Activated CD8-positive, alpha-beta memory T cell treated with anti-CD3 and anti-CD28 coated beads, Interleukin-2, amount 50 U/mL, for 1 hour (primary cell): Measurements from ENCODE around the gene AKT1.

Source experiments
- DNase-seq: peaks from one replicate; pipeline ENCODE4 v3.0.0-alpha.2; 2020; ENCODE audit errors: extremely low read depth

The AKT1 gene

GRCh38 chr14:104799244-104800014 lies 3.9 kb upstream of the AKT1 start:
- no peak for DNase-seq

DNA sequence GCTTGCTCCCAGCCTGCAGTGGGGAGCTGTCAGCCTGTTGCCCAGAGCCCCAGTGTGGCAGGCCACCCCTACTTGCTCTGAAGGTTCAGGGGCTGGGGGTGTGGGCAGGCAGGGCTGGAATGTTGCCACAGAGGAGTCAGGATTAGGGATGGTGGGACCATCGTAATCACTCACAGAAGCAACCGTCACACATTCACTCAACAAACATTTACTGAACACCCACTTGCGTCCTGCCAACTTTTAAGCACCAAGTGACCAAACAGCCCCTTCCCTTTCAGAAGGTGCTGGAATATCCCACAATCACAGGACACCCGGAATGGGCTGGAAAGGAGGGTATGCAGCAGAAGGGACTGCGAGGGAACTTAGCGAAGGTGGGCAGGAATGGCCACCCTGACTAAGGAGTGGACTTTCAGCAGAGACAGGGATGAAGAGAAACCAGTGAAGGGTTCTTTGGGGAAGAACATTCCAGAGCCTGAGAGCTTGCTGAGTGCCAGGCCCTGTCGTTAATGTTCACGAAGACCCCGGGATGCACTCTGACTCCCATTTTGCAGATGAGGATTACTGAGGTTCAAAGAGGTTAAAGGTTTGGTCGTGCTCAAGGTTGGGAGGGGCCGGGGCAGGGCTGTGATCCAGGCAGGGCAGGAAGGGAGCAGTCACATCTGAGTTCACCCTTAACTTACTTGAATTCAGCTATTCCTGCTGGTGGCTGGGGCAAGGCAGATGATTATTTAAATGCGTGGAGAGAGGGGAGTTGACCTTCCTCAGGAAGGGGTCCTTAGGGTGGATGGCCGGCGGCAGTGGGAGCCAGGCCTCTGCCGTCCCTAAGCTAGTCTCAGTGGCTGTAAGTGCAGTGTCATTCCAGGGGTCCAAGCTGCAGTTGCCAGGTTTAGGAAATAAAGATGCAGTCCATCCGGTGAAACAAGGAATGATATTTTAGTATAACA lies 3.0 kb upstream of the AKT1 start:
- DNase-seq = no peak

DNA sequence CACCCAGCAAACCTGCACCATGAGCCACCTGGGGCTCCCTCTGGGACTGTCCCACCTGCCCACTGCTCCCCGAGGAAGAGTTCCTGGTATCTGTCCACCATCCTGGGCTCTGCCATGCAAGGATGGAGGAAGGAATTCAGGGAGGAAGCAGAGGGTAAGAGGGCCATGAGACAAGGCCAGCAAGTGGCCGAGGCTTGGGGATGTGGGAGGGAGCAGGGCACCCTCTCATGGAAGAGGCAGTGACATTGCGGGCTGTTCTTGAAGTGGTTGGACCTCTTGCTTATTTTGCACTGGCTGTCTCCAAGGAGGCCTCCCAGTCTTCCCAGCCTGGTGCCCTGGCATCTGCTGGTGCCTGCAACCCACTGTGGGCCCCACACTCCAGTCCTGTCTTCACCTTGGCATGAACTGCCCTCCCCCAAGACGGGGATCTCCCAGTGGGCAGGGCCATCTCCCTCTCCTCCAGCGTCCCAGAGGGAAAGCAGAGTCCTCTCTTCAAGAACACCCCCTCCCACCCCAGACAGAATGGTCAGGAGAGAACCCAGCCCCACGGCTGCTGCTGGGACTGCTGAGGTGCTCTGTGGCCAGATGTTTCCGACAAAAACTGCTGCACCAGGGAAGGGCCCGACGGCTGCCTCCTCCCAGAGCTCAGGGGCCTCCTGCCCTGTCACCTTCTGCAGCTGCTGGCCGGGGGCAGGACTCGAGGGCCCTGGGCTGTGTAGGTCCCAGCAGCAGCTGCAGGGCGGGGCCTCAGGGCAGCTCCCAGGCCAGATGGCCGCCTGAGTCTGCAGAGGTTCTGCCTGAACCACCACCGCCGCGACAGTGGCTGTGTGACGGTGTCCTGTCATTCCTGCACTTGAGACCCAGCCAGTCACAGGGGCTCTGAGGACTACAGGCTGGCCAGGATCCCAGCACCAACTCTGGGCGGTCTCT lies 1.8 kb upstream of the AKT1 start:
- DNase-seq = no peak

DNA sequence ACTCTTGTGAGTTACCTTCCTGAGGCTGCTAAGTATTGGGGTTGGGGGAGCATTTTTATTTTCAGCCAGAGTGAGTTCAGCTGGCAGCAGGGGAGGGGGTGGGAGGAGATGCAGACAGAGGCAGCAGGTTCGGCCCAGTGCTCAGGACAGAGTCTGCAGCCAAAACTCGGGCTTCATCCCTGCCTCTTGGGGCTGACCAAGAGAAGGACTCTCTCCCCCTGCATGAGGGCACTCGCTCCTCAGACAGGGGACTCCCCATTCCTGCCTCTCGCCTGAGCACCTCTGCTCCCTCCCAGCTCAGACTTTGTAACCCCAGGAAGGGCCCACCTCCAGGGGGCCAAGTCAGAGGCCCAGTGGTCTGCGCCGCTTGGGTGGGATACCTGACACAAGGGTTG lies 1.1 kb upstream of the AKT1 start:
- DNase-seq = no peak

GRCh38 chr14:104795781-104796686 lies 486 bp upstream of the AKT1 start:
- no peak for DNase-seq

GRCh38 chr14:104794631-104794992 lies 936 bp downstream of the AKT1 start:
- no peak for DNase-seq

- no peak for DNase-seq
Observed at GRCh38 chr14:104794099-104794498, 1.4 kb downstream of the AKT1 start.

DNA sequence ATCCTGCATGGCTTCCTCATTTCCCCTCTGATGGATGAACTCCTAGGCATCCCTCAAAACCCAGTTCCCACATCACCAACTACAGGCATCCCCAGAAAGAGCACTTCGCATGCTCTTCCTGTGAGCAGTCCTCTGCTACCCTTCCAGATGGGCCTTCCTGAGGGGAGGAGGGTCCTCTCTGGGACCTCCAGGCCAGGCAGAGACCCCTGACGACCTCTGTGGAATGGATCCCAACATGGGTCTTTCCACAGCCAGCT lies 1.9 kb downstream of the AKT1 start:
- no peak for DNase-seq

DNA sequence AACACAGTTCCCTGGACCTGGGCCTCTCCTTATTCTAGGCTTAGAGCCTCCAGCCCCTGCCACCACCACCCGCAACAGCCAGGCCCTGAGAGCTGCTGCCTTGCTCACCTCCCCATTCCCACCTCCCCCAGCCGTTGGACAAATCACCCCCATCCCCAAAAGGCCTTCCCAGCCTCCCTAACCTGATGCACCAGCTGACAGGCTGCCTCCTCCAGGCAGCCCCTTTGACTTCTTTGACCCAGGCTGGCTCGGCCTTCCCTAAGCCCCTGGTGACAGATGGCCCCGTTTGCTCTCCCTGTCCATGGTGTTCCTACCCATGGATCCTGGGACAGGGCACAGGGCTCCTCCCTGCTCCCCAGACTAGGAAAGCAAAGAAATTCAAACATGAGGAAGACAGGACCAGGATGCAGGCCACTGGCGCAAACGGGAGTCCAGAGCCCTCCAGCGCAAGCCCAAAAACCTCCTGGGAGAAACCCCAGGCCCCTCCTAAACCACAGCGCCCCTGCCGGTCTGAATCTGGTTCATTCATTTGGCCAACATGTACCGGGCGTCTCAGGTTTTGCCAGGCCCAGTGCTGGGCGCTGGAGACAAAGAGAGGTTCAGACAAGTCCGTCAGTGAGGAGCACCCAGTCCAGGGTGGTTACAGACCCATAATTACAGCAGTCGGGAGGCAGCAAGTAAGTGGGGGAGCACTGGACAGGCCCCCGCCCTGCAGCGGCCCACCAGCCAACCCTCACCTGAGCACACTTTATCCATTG lies 2.4 kb downstream of the AKT1 start:
- DNase-seq = no peak

- DNase-seq = no peak
Observed at GRCh38 chr14:104792101-104792884, 3.3 kb downstream of the AKT1 start.

- no peak for DNase-seq
Observed at GRCh38 chr14:104791425-104791824, 4.1 kb downstream of the AKT1 start.

- DNase-seq = no peak
Observed at GRCh38 chr14:104789752-104790743, 5.5 kb downstream of the AKT1 start.

DNA sequence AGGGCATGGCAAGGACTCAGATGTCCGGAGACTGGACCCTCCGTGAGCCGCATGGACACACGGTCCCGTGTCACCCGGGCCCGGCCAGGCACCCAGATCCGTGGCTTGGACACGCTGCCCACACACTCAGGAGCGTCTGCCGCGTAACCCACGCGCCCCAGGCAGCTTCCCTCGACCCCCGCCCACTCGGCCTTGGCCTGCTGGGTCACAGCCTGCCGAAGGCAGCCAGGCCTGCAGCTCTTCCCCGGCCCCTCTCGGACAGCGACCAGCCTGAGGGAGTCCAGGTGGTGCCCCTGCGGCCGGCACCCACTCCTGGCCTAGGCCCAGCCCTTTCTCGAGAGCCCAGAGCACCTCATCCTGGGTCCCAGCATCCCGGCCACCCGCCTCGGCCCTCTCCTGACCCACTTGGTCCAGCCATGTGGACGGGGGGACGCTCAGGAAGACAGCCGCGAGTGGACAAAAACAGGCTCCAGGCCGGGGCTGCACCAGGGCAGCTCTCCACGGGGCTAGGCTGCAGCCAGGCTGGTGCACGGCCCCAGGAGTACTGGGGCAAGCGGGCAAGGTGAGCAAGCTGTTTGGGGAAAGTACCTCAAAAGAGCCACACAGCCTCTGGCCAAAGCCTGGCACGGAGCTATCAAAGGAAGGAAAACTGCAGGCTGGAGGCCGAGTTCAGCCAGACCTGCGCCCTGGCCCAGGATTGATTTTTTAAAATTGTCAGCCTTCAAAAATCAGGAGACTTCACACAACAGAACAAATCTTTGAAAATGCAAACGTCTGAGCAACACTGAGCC lies 6.5 kb downstream of the AKT1 start:
- no peak for DNase-seq

- no peak for DNase-seq
Observed at GRCh38 chr14:104788161-104788818, 7.3 kb downstream of the AKT1 start.

DNA sequence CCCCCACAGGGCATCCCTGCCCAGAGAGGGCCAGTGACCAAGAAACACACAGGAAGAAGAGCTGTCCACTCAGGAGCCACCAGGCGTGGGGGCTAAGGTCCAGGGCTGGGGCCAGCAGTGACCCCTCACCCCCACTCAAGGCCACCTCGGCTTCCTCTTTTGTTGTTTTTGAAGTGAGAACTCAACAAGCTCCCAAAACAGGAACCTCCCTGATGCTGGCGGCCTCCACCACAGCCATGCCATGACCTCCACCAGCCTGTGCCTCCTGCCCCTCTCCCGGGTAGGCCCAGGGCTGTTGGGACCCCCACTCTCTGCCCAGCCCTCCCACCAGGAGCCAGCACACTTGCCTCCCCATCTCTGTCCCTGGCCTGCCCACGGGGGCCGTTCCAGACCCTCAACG lies 7.8 kb downstream of the AKT1 start:
- no peak for DNase-seq

GRCh38 chr14:104786726-104787675 lies 8.5 kb downstream of the AKT1 start:
- DNase-seq = no peak
